ENCODE data around the gene CTNNA3. TPM values are rescaled to one million over a fixed set of nuclear protein-coding genes. Genes with fewer than 3 reads are reported as not detected.

CTNNA3 gene
- total and polyA plus RNA-seq, 10 donors, result 0.03 to 2.4 (median 0.76) TPM; not detected in 1

DNA sequence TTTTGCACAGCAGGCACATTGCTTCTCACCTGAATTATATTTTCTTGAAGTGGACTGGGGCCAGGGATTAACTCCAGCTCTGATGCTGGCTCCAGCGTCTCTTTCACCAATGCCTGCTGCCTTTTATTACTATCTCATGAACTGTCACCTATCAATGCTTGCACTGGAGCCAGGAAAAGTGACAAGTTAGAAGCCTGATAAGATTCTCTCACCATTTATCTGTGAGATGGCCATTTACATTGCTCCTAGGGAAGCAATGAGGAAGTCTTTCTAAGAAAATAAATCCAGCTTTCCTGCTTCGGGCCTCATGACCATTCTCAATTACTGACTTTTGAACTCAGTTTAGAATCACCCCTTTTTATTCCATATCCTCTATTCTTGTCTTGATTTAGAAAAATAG, 818.6 kb downstream of the CTNNA3 start:
- intact Hi-C loops (cut with DNase I; ENCODE audit: low total_unique reads), result no loop called here
- DNase-seq, result no peak
- Histone ChIP-seq H3K27me3 (replicated peaks in 1 of 7) (no peaks in the 10 kb centered on the region), H3K4me1 (no peaks in the 10 kb centered on the region), H3K36me3 (no peaks in the 10 kb centered on the region), H3K27ac (no peak overlapping the region), H3K4me3 (no peak overlapping the region), H3K9me3 (peaks cover 0 to 3% (median 0%) of the 10 kb centered on the region in 8 donors)
- WGBS, 5 donors, result 65 to 79% (median 72%) methylated on average over 2 of the region's 2 CpGs
- TF ChIP-seq, protein P1, sequence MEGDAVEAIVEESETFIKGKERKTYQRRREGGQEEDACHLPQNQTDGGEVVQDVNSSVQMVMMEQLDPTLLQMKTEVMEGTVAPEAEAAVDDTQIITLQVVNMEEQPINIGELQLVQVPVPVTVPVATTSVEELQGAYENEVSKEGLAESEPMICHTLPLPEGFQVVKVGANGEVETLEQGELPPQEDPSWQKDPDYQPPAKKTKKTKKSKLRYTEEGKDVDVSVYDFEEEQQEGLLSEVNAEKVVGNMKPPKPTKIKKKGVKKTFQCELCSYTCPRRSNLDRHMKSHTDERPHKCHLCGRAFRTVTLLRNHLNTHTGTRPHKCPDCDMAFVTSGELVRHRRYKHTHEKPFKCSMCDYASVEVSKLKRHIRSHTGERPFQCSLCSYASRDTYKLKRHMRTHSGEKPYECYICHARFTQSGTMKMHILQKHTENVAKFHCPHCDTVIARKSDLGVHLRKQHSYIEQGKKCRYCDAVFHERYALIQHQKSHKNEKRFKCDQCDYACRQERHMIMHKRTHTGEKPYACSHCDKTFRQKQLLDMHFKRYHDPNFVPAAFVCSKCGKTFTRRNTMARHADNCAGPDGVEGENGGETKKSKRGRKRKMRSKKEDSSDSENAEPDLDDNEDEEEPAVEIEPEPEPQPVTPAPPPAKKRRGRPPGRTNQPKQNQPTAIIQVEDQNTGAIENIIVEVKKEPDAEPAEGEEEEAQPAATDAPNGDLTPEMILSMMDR (IDR thresholded peaks at IDR 0.05 in 8 of 11, conservative IDR thresholded peaks at IDR 0.05 in 3 of 11), result no peak
- TF ChIP-seq POLR2AphosphoS5 (IDR thresholded peaks at IDR 0.05) (no peak), POLR2A (IDR thresholded peaks at IDR 0.05) (no peak)

DNA sequence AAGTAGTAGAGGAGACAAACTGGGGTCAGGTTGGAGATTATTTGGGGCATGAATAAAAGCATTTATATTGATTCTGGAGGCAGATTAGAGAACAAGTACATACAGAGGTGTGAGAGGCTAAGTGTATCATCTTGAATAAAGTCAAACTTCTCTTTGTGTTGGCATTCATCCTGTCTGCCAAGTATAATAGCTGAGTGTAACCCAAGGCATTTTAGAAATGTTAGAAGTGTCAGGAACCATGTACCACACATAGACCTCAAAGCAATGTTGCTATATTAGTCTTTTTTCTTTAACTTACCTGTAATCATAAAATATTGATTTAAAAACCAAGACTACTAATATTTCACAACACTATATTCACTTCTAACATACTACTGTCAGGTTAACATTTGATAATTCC, 826.4 kb downstream of the CTNNA3 start:
- intact Hi-C loops (cut with DNase I; ENCODE audit: low total_unique reads), result no loop called here
- no peak for TF ChIP-seq POLR2A (IDR thresholded peaks at IDR 0.05)
- no peak for TF ChIP-seq POLR2AphosphoS5 (IDR thresholded peaks at IDR 0.05)
- TF ChIP-seq, protein P1 (IDR thresholded peaks at IDR 0.05 in 8 of 11, conservative IDR thresholded peaks at IDR 0.05 in 3 of 11), result no peak
- DNase-seq, result no peak
- no peak overlapping the region for H3K4me3 ChIP-seq
- H3K9me3 ChIP-seq, result no peaks in the 10 kb centered on the region
- no peak overlapping the region for H3K27ac ChIP-seq
- H3K4me1 ChIP-seq, result no peaks in the 10 kb centered on the region
- no peaks in the 10 kb centered on the region for H3K27me3 ChIP-seq (replicated peaks in 1 of 7)
- no peaks in the 10 kb centered on the region for H3K36me3 ChIP-seq

DNA sequence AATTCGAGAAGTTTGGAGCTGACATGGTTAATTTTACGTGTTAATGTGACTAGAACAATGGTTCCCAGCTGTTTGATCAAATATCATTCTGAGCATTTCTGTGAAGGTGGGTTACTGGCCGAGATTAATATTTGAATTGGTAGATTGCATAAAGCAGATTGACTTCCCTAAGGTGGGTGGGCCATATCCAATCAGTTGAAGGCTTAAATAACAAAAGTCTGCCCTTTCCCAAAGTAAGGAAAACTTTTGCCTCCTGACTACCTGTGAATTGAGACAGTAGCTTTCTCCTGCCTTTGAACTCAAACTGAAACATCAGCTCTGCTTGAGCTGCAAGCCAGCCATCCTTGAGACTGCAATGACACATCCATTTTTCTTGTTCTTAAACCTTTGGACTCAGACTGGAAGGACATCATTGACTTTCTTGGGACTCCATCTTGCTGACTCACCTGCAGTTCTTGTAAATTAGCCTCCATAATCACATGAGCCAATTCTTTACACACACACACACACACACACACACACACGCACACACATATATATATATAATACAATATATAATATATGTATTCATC, 833.2 kb downstream of the CTNNA3 start:
- Histone ChIP-seq H3K9me3 (peaks cover 0 to 11% (median 0%) of the 10 kb centered on the region in 8 donors), H3K4me3 (no peak overlapping the region), H3K36me3 (no peaks in the 10 kb centered on the region), H3K27me3 (replicated peaks in 1 of 7) (no peaks in the 10 kb centered on the region), H3K4me1 (no peaks in the 10 kb centered on the region), H3K27ac (no peak overlapping the region)
- TF ChIP-seq, protein P1 (IDR thresholded peaks at IDR 0.05 in 8 of 11, conservative IDR thresholded peaks at IDR 0.05 in 3 of 11), result no peak
- TF ChIP-seq POLR2A (IDR thresholded peaks at IDR 0.05), result no peak
- no peak for TF ChIP-seq POLR2AphosphoS5 (IDR thresholded peaks at IDR 0.05)
- intact Hi-C loops (cut with DNase I; ENCODE audit: low total_unique reads), result no loop called here
- no peak for DNase-seq
- 70 to 85% (median 71%) methylated on average over 4 of the region's 4 CpGs for WGBS, 5 donors

DNA sequence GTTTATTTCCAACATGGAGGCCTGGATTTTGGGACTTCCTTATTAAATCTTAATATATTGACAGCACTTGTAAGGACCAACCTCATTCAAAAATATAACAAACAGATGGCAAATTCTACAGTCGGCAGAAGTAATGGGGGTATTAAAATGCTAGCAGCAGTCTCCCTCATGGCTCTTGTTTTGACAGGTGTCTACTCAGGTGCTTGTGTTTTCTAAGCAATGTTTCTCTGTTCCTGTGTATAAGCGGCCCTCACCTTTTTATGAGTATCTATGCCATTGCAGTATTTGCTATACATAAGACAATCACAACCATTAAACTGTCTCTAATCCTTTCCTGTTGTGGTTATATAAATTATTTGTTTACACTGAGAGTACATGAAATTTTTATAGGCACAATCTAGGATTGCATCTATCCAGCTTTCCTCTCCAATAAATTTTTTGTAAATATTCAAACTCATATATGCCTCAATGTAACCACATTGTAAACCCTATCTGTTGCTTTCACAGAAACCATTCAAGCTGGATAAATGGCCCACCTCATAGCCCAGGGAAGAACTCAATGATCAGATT, 835.5 kb downstream of the CTNNA3 start:
- Histone ChIP-seq H3K27ac (no peak overlapping the region), H3K9me3 (peaks cover 0 to 11% (median 0%) of the 10 kb centered on the region in 8 donors), H3K4me3 (no peak overlapping the region), H3K4me1 (no peaks in the 10 kb centered on the region), H3K27me3 (replicated peaks in 1 of 7) (no peaks in the 10 kb centered on the region), H3K36me3 (no peaks in the 10 kb centered on the region)
- no peak for DNase-seq
- intact Hi-C loops (cut with DNase I; ENCODE audit: low total_unique reads), result no loop called here
- TF ChIP-seq, protein P1 (IDR thresholded peaks at IDR 0.05 in 8 of 11, conservative IDR thresholded peaks at IDR 0.05 in 3 of 11), result no peak
- TF ChIP-seq POLR2AphosphoS5 (IDR thresholded peaks at IDR 0.05) (no peak), POLR2A (IDR thresholded peaks at IDR 0.05) (no peak)
- WGBS, 5 donors, result 44 to 64% (median 56%) methylated on average over 2 of the region's 2 CpGs

Measured in spleen (tissue), 11 donors.